KOPT-K1 (cell line): ENCODE results near the gene SSRP1.
"Not testable (repeated sequence)": the region's sequence is repeated elsewhere in the genome, so short reads cannot be mapped to it uniquely, and the experiment has no call there.

Experiments
- H3K27ac ChIP-seq: fragments of 200-600 bp; sonication (generic); 2 replicates; pipeline ENCODE4 v1.5.1; 2016; ENCODE audit warnings: antibody characterized with exemption, mild to moderate bottlenecking, low read depth, low read length; ENCODE audit not compliant: poor library complexity, severe bottlenecking
- H3K36me3 ChIP-seq: fragments of 200-600 bp; sonication (generic); 2 replicates; pipeline ENCODE4 v1.5.1; 2017; ENCODE audit warnings: antibody characterized with exemption, mild to moderate bottlenecking, low read length, moderate library complexity; ENCODE audit not compliant: insufficient read depth
- H3K9me3 ChIP-seq: fragments of 200-600 bp; sonication (generic); 2 replicates; pipeline ENCODE4 v1.5.1; 2017; ENCODE audit warnings: antibody characterized with exemption, low read length, mild to moderate bottlenecking; ENCODE audit not compliant: insufficient read depth, poor library complexity, severe bottlenecking

Gene SSRP1

GRCh38 chr11:57294225-57295131 is 41.2 kb downstream of the SSRP1 start:
- Histone ChIP-seq H3K9me3 (peaks cover 6% of the 10 kb centered on the region), H3K36me3 (peaks cover 6% of the 10 kb centered on the region), H3K27ac (no peak overlapping the region)

- Histone ChIP-seq H3K9me3 (no peaks in the 10 kb centered on the region), H3K36me3 (no peaks in the 10 kb centered on the region), H3K27ac (no peak overlapping the region)
Measured at GRCh38 chr11:57290288-57290687, 45.4 kb downstream of the SSRP1 start.

- Histone ChIP-seq H3K9me3 (no peaks in the 10 kb centered on the region), H3K27ac (no peak overlapping the region), H3K36me3 (no peaks in the 10 kb centered on the region)
Measured at GRCh38 chr11:57288771-57289579, 46.7 kb downstream of the SSRP1 start.

GRCh38 chr11:57287884-57288283 is 47.8 kb downstream of the SSRP1 start:
- no peak overlapping the region for H3K27ac ChIP-seq
- no peaks in the 10 kb centered on the region for H3K9me3 ChIP-seq
- H3K36me3 ChIP-seq, result no peaks in the 10 kb centered on the region

- Histone ChIP-seq H3K27ac (no peak overlapping the region), H3K36me3 (no peaks in the 10 kb centered on the region), H3K9me3 (no peaks in the 10 kb centered on the region)
Measured at GRCh38 chr11:57283231-57283990, 52.3 kb downstream of the SSRP1 start.

GRCh38 chr11:57281546-57281945 is 54.1 kb downstream of the SSRP1 start:
- not testable (repeated sequence) for H3K9me3 ChIP-seq, H3K27ac ChIP-seq, H3K36me3 ChIP-seq

GRCh38 chr11:57279116-57279515 is 56.6 kb downstream of the SSRP1 start:
- Histone ChIP-seq H3K27ac (no peak overlapping the region), H3K36me3 (no peaks in the 10 kb centered on the region), H3K9me3 (no peaks in the 10 kb centered on the region)

- Histone ChIP-seq H3K27ac (no peak overlapping the region), H3K36me3 (no peaks in the 10 kb centered on the region), H3K9me3 (no peaks in the 10 kb centered on the region)
Measured at GRCh38 chr11:57278721-57279095, 57.0 kb downstream of the SSRP1 start.

GRCh38 chr11:57277845-57278720 is 57.6 kb downstream of the SSRP1 start:
- H3K36me3 ChIP-seq, result no peaks in the 10 kb centered on the region
- no peaks in the 10 kb centered on the region for H3K9me3 ChIP-seq
- no peak overlapping the region for H3K27ac ChIP-seq

- no peaks in the 10 kb centered on the region for H3K36me3 ChIP-seq
- H3K9me3 ChIP-seq, result no peaks in the 10 kb centered on the region
- H3K27ac ChIP-seq, result no peak overlapping the region
Measured at GRCh38 chr11:57276971-57277675, 58.6 kb downstream of the SSRP1 start.

GRCh38 chr11:57276169-57276970 is 59.3 kb downstream of the SSRP1 start:
- Histone ChIP-seq H3K27ac (no peak overlapping the region), H3K36me3 (no peaks in the 10 kb centered on the region), H3K9me3 (no peaks in the 10 kb centered on the region)
